HG03432 (cell line): ENCODE results near the gene RPL7A.
"Not testable (repeated sequence)": the region's sequence is repeated elsewhere in the genome, so short reads cannot be mapped to it uniquely, and the experiment has no call there.

ENCODE experiments used
- ATAC-seq: cut with Tn5 transposase; IDR thresholded peaks from one replicate; pipeline ENCODE4 v1.9.1; 2021; ENCODE audit warnings: mild to moderate bottlenecking, moderate library complexity; ENCODE audit not compliant: unreplicated experiment

The RPL7A gene

DNA sequence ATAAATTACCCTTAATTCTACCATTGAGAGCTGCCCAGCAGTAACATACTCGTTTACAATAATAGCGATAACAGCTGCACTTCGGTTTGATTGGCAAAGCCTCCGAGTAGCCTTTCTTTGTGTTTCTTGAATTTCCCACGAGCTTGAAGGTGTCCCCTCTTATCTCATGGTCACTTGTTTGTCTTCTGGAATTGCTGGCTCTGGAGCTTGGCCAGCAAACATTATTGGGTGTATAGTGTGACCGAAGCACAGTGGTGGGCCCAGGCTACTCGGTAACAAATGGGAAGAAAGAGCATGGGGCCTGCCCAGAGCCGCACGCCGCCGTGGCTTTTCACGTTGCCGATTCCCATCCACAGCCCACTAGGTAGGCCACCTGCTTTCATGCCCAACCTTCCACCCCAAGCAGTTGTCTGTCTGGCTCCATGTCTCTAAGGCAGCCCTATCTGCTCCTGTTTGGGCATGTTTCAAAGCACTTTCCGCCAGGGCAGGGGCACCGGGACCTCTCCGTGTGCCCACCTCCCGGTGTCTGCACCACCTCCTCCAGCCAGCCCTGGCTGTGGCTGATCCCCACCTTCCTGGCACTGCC lies 36.8 kb downstream of the RPL7A start:
- ATAC-seq, result no peak

DNA sequence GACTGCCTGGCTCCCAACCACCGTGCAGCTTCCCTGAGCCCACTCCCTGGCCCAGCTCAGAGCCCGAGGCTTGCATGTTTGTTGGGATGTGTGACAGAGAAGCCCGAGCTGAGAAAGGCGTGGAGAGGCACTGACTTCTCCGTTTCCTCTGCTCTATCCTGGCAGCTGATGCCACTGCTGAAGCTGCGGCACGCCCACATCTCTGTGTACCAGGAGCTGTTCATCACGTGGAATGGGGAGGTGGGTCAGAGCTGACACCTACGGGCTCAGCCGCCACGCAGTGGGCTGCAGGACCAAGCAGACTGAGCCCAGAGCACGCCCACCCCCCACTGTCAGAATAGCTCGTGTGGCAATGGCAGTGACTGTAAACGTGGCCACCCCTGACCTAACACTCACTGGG lies 37.4 kb downstream of the RPL7A start:
- no peak for ATAC-seq

GRCh38 chr9:133386338-133386737 lies 38.3 kb downstream of the RPL7A start:
- ATAC-seq, result no peak

DNA sequence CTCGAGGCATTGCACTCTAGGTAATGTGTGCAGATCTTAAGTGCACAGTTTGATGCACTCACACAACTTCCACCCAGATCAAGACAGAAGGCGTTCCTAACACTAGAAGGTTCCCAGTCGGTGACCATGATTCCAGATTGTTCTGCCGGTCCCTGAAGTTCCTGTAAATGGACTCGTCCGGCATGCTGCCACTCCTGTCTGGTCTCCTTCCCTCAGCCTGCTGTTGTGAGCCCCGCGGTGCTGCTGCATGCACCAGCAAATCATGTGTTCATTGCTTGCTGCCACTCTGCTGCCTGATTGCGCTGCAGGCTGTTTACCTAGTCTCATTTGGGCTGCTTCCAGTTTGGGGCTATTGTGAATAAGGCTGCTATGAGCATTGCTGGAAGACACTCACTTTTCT lies 39.7 kb downstream of the RPL7A start:
- ATAC-seq, result no peak

- ATAC-seq, result no peak
Measured at GRCh38 chr9:133389025-133389557, 41.1 kb downstream of the RPL7A start.

- no peak for ATAC-seq
Measured at GRCh38 chr9:133389562-133389961, 41.5 kb downstream of the RPL7A start.

DNA sequence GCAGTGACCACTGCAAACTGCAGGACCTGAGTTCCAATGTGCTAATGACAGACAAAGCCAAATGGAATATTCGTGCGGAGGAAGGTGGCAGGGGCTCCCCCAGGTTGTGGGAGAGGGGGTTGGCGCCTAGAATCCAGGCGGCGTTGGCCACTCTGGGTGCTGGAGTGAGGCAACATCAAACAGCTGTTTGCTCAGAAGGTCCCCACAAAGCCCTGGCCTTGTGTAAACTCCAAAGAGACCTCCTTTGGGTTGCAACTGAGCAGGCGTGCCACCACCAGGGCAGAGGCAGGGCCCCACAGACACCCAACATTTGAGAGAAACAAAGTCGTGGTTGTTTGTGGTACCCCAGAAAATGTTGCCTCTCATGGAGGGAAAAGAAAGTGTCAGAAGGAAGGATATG lies 42.7 kb downstream of the RPL7A start:
- ATAC-seq, result no peak

DNA sequence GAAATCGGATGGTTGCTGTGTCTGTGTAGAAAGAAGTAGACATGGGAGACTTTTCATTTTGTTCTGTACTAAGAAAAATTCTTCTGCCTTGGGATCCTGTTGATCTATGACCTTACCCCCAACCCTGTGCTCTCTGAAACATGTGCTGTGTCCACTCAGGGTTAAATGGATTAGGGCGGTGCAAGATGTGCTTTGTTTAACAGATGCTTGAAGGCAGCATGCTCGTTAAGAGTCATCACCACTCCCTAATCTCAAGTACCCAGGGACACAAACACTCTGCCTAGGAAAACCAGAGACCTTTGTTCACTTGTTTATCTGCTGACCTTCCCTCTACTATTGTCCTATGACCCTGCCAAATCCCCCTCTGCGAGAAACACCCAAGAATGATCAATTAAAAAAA lies 43.4 kb downstream of the RPL7A start:
- not testable (repeated sequence) for ATAC-seq

DNA sequence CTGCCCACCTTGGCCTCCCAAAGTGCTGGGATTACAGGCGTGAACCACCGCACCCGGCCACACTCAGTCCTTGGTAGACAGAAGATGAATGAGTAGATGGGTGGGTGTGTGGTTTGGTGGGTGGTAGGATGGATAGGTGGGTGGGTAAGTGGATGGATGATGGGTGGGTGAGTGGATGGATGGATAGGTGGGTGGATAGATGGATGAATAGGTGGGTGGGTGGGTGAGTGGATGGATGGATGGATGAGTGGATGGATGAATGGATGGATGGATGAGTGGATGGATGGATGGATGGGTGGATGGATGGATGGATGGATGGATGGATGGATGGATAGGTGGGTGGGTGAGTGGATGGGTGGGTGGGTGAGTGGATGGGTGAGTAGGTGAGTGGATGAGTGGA lies 44.3 kb downstream of the RPL7A start:
- not testable (repeated sequence) for ATAC-seq

- no peak for ATAC-seq
Measured at GRCh38 chr9:133393399-133393798, 45.4 kb downstream of the RPL7A start.

DNA sequence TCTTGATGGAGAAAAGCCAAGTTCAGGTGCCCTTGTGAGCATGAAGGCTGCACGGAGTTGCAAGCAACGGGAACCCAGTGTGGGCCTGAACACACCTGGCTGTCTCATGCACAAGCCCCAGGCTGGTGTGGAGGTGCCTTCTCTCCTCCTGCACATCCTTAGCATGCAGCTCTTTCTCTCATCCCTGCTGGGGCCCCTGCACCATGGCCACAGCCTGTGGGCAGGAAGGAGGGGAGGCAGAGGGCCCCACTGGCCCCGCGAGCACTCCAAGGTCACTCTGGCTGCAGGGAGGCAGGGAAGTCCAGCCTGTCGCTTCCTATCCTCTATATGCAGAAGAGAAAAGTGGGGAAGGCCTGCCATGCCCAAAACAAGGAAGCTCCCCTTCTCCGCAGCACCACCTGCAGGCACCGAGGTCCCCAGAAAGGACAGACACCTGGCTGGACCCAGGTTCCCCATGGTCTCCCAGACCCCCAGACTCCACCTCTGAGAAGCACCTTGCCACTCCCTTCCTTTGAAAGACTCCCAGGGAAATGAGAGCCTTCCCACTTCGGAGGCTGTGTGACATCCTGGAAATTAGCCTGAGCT lies 46.8 kb downstream of the RPL7A start:
- no peak for ATAC-seq

DNA sequence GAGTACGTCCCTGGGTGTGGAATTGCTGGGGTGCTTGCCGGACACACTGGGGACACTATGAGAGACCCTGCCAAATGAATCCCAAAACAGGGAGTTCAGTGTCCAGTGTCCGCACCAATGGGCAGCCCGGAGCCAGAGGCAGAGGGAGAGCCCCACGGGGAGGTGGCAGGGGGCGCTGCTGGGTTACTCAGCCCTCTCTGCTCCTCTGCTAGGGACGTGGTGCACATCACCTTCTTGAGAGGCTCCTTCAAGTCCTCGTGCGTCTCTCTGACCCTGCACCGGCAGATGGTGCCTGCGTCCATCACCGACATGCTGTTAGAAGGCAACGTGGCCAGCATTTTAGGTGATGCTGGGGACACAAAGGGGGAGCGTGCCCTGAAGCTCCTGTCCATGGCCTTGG lies 48.9 kb downstream of the RPL7A start:
- no peak for ATAC-seq

GRCh38 chr9:133397370-133397769 lies 49.4 kb downstream of the RPL7A start:
- ATAC-seq, result no peak

- ATAC-seq, result no peak
Measured at GRCh38 chr9:133397895-133398294, 49.9 kb downstream of the RPL7A start.

DNA sequence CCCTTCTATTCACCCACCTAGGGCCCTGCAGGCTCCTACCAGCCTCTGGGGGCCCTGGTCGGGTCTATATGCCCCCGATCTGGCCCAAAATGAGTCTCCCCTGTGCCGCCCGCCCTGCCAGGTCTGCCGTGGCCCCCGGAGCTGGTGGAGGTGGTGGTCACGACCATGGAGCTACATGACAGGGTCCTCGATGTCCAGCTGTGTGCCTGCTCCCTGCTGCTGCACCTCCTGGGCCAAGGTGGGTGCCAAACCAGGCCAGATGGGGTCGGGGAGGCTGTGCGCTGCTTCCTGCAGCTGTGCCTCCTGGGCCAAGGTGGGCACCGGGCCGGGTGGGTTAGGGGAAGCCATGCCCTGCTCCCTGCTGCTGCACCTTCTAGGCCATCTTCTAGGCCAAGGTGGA lies 52.3 kb downstream of the RPL7A start:
- ATAC-seq, result no peak
